Endothelial cell of umbilical vein (primary cell): ENCODE data around the gene MSH6. TPM values are rescaled to one million over a fixed set of nuclear protein-coding genes. Genes with fewer than 3 reads are reported as not detected.

ENCODE experiments used
- BruUV-seq: library from RNA; stranded (reverse); fragments of 400-500 nt; replicated peaks from 2 replicates; lab custom pipeline; 2021; lab: Mats Ljungman, UMichigan
- CTCF ChIA-PET: fragments of 300-600, 350-600 bp; sonication (Branson Sonifier 250); formaldehyde crosslinking; loops from one replicate; lab custom pipeline; 2021; ENCODE audit warnings: antibody characterized with exemption, inconsistent platforms; lab: Charles Lee
- POLR2A ChIA-PET: fragments of 300-600, 350-600 bp; sonication (Branson Sonifier 250); formaldehyde crosslinking; loops from one replicate; lab custom pipeline; 2021; ENCODE audit warnings: antibody characterized with exemption, inconsistent platforms; lab: Charles Lee
- DNase-seq: peaks from one replicate; pipeline ENCODE4 v3.0.0-alpha.2; 2011; ENCODE audit warnings: low read depth, low spot score
- FAIRE-seq: peaks from 2 replicates; lab custom pipeline; 2011; peaks lifted over from hg19 to GRCh38; lab: Jason Lieb, UNC
- H2AFZ ChIP-seq: 2 replicates; pipeline ENCODE4 v1.6.0; 2012; ENCODE audit warnings: low read depth, low read length, control low read depth, inconsistent platforms
- H3K27ac ChIP-seq: 2 replicates; pipeline ENCODE4 v1.5.1; 2011; ENCODE audit warnings: low read depth, mild to moderate bottlenecking, control low read depth, low read length, moderate library complexity; ENCODE audit not compliant: insufficient read depth
- H3K27me3 ChIP-seq, 2 experiments: 2 replicates each; pipeline versions ENCODE4 v1.6.0 to v1.6.1; 2011; ENCODE audit warnings: low read length in 2 of 2, mixed read lengths in 1 of 2; ENCODE audit not compliant: control insufficient read depth in 2 of 2, insufficient read depth in 2 of 2
- H3K36me3 ChIP-seq, 2 experiments: 2 replicates in 1 of 2; 3 replicates in 1 of 2; pipeline ENCODE4 v1.5.1; 2011; ENCODE audit warnings: low read length in 2 of 2, mild to moderate bottlenecking in 1 of 2, moderate library complexity in 1 of 2; ENCODE audit not compliant: control insufficient read depth in 2 of 2, insufficient read depth in 2 of 2; ENCODE audit errors: extremely low read depth in 1 of 2
- H3K4me1 ChIP-seq: 3 replicates; pipeline ENCODE4 v1.5.1; 2011; ENCODE audit warnings: mild to moderate bottlenecking, low read length; ENCODE audit not compliant: control insufficient read depth, insufficient read depth; ENCODE audit errors: extremely low read depth
- H3K4me2 ChIP-seq: 2 replicates; pipeline ENCODE4 v1.6.1; 2011; ENCODE audit warnings: low read length, control low read depth, mixed read lengths; ENCODE audit not compliant: insufficient read depth
- H3K4me3 ChIP-seq, 3 experiments: fragments of 200-600 bp in 1 of 3; sonication (generic), shearing (Covaris generic) in 1 of 3; replicated peaks in 1 of 3; 2 replicates each; pipeline ENCODE4 v1.5.1; 2011 to 2016; ENCODE audit warnings: control low read depth in 3 of 3, low read length in 3 of 3, mild to moderate bottlenecking in 2 of 3, inconsistent platforms in 1 of 3, low read depth in 1 of 3, moderate library complexity in 1 of 3; ENCODE audit not compliant: insufficient read depth in 1 of 3
- H3K79me2 ChIP-seq: 2 replicates; pipeline ENCODE4 v1.6.0; 2012; ENCODE audit warnings: low read length, inconsistent platforms; ENCODE audit not compliant: control insufficient read depth, insufficient read depth
- H3K9ac ChIP-seq: replicated peaks from 2 replicates; pipeline ENCODE3; 2011; ENCODE audit warnings: low read length, control low read depth; ENCODE audit not compliant: insufficient read depth; ENCODE audit errors: extremely low read depth
- H3K9me1 ChIP-seq: replicated peaks from 3 replicates; pipeline ENCODE4 v1.6.0; 2011; ENCODE audit warnings: mild to moderate bottlenecking, low read length; ENCODE audit not compliant: control insufficient read depth, insufficient read depth; ENCODE audit errors: extremely low read depth
- H3K9me3 ChIP-seq: replicated peaks from 2 replicates; pipeline ENCODE4 v1.5.1; 2012; ENCODE audit warnings: low read length, inconsistent platforms; ENCODE audit not compliant: control insufficient read depth, insufficient read depth
- H4K20me1 ChIP-seq: replicated peaks from 2 replicates; pipeline ENCODE3; 2011; ENCODE audit warnings: mild to moderate bottlenecking, low read length; ENCODE audit not compliant: control insufficient read depth, insufficient read depth; ENCODE audit errors: extremely low read depth
- EZH2 ChIP-seq: IDR thresholded peaks from 2 replicates; pipeline ENCODE4 v1.6.1; 2012; ENCODE audit warnings: borderline replicate concordance, low read depth, mild to moderate bottlenecking, moderate library complexity, low read length, inconsistent platforms; ENCODE audit not compliant: severe bottlenecking
- FOS ChIP-seq: IDR thresholded peaks from 2 replicates; pipeline ENCODE4 v1.6.1; 2011; ENCODE audit warnings: mild to moderate bottlenecking, low read length, moderate library complexity, borderline replicate concordance; ENCODE audit not compliant: insufficient read depth
- GATA2 ChIP-seq: IDR thresholded peaks from 2 replicates; pipeline ENCODE4 v1.7.0; 2011; ENCODE audit warnings: low read depth, mild to moderate bottlenecking, moderate library complexity, mixed read lengths, low read length; ENCODE audit not compliant: insufficient read length, insufficient read depth
- JUN ChIP-seq: IDR thresholded peaks from 2 replicates; pipeline ENCODE4 v1.6.1; 2011; ENCODE audit warnings: borderline replicate concordance, low read depth; ENCODE audit not compliant: insufficient read length, insufficient read depth
- MYC ChIP-seq: IDR thresholded peaks from one replicate; pipeline ENCODE4 v1.6.1; 2011; ENCODE audit warnings: mild to moderate bottlenecking, low read depth, low read length
- POLR2A ChIP-seq: IDR thresholded peaks from 2 replicates; pipeline ENCODE4 v1.6.1; 2012; ENCODE audit warnings: low read depth, mild to moderate bottlenecking, control low read depth, low read length
- POLR2AphosphoS5 ChIP-seq: IDR thresholded peaks from 2 replicates; pipeline ENCODE4 v1.6.1; 2012; ENCODE audit warnings: low read depth, mild to moderate bottlenecking, control low read depth, low read length, moderate library complexity; ENCODE audit not compliant: insufficient read depth
- dilution Hi-C: fragments of 300-500 bp; cut with MboI; formaldehyde crosslinking; loops from one replicate; pipeline ENCODE4 v1.15.0; 2019; ENCODE audit warnings: low sequenced_read_pairs; ENCODE audit not compliant: extremely low pct_ligation_motif_present
- intact Hi-C: fragments of 100-400 bp; cut with micrococcal nuclease; formaldehyde crosslinking; loops from one replicate; pipeline ENCODE4 v1.10.0; 2022
- polyA plus RNA-seq, 4 experiments: library from polyadenylated mRNA; depleted of rRNA in 3 of 4; stranded (reverse) in 3 of 4; unstranded in 1 of 4; fragments of >200 nt; gene quantifications; 2 replicates each; pipeline versions ENCODE4 v1.2.1 to v1.2.3, GENCODE V29; 2011 to 2012; ENCODE audit warnings: missing spikeins in 1 of 4
- total RNA-seq: library from RNA; stranded (reverse); gene quantifications from 2 replicates; pipeline ENCODE4 v1.2.3, GENCODE V29; 2021
- TF ChIP-seq, protein P1 (sequence below), 2 donors: IDR thresholded peaks; 1 replicate in 1 of 2; 2 replicates in 1 of 2; pipeline ENCODE4 v1.5.1; 2011; ENCODE audit warnings: low read length in 2 of 2, mild to moderate bottlenecking in 2 of 2, moderate library complexity in 2 of 2, control low read depth in 1 of 2, inconsistent platforms in 1 of 2, low read depth in 1 of 2; ENCODE audit not compliant: insufficient read depth in 1 of 2; ENCODE audit errors: extremely low read depth in 1 of 2

The MSH6 gene
- total and polyA plus RNA-seq, 2 donors (not counting 3 experiments of a cell fraction or from before 2014, with no cell fraction given), result 11.9 to 74.0 TPM

DNA sequence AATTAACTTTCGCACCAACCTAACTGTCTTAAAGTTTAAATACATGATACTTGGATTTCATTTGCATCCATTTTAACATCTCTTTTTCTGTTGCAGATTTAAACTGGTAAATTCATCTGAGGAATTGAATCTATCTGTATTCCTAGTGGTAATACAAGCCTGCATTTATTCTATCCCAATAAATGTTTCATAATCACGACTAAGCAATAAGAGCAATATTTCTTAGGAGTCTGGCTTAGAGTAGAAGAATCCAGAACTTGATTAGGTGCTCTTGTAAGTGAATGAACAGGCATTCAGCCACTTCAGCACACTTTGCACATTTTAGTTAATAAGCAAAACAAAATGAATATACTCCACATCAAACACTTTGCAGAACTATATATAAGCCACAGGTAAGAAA is 27.0 kb downstream of the MSH6 start:
- no peak for FAIRE-seq
- Histone ChIP-seq H3K9me3 (no peaks in the 10 kb centered on the region), H3K4me3 (no peak overlapping the region), H3K79me2 (no peaks in the 10 kb centered on the region), H3K4me1 (no peaks in the 10 kb centered on the region), H3K27me3 (no peaks in the 10 kb centered on the region), H2AFZ (no peak overlapping the region), H3K4me2 (no peak overlapping the region), H3K27ac (no peak overlapping the region), H3K9me1 (no peaks in the 10 kb centered on the region), H3K9ac (no peak overlapping the region), H3K36me3 (peaks cover 7 to 38% of the 10 kb centered on the region in 2 experiments), H4K20me1 (no peaks in the 10 kb centered on the region)
- DNase-seq, result no peak
- no peak for TF ChIP-seq POLR2A
- intact Hi-C loops (no loop called here), dilution Hi-C loops (no loop called here)
- BruUV-seq, result no TSS peak
- POLR2A ChIA-PET, result no interaction called here
- CTCF ChIA-PET, result no interaction called here

GRCh38 chr2:47810850-47811249 is 27.9 kb downstream of the MSH6 start:
- Histone ChIP-seq H2AFZ (no peak overlapping the region), H3K4me3 (no peak overlapping the region), H4K20me1 (no peaks in the 10 kb centered on the region), H3K9ac (no peak overlapping the region), H3K27ac (no peak overlapping the region), H3K9me1 (no peaks in the 10 kb centered on the region), H3K4me2 (no peak overlapping the region), H3K79me2 (no peaks in the 10 kb centered on the region), H3K9me3 (no peaks in the 10 kb centered on the region), H3K36me3 (peaks cover 11 to 30% of the 10 kb centered on the region in 2 experiments), H3K27me3 (no peaks in the 10 kb centered on the region), H3K4me1 (no peaks in the 10 kb centered on the region)
- TF ChIP-seq EZH2 (no peak), JUN (no peak), FOS (no peak), MYC (no peak), POLR2A (no peak), GATA2 (no peak), POLR2AphosphoS5 (no peak)
- TF ChIP-seq, protein P1, sequence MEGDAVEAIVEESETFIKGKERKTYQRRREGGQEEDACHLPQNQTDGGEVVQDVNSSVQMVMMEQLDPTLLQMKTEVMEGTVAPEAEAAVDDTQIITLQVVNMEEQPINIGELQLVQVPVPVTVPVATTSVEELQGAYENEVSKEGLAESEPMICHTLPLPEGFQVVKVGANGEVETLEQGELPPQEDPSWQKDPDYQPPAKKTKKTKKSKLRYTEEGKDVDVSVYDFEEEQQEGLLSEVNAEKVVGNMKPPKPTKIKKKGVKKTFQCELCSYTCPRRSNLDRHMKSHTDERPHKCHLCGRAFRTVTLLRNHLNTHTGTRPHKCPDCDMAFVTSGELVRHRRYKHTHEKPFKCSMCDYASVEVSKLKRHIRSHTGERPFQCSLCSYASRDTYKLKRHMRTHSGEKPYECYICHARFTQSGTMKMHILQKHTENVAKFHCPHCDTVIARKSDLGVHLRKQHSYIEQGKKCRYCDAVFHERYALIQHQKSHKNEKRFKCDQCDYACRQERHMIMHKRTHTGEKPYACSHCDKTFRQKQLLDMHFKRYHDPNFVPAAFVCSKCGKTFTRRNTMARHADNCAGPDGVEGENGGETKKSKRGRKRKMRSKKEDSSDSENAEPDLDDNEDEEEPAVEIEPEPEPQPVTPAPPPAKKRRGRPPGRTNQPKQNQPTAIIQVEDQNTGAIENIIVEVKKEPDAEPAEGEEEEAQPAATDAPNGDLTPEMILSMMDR (IDR thresholded peaks at IDR 0.05; ENCODE audit: extremely low read depth in 1 of 2, insufficient read depth in 1 of 2, low read depth in 1 of 2, low read length in 2 of 2), result no peak
- DNase-seq, result no peak
- ChIA-PET POLR2A (no interaction called here), CTCF (no interaction called here)
- dilution Hi-C loops, result no loop called here
- no peak for FAIRE-seq
- intact Hi-C loops, result no loop called here
- BruUV-seq, result no TSS peak
